ENCODE data around the gene ACTL10. TPM values are rescaled to one million over a fixed set of nuclear protein-coding genes. Genes with fewer than 3 reads are reported as not detected.
"Not testable (repeated sequence)": the region's sequence is repeated elsewhere in the genome, so short reads cannot be mapped to it uniquely, and the experiment has no call there.

Gene ACTL10
- total RNA-seq (2014; rRNA removed; shearing (Covaris generic); ENCODE audit: low replicate concordance) = 10.2 and 15.2 TPM in 2 replicates

- in situ Hi-C loops (cut with HindIII; ENCODE audit: low pct_unique_long_range_greater_than_20kb, low sequenced_read_pairs) = no loop called here
- DNase-seq (ENCODE audit: low read depth) = peak; percentile 100
Observed at GRCh38 chr20:33666293-33667244, at the start of gene ACTL10. ACTL10 (plus strand) TSS chr20:33666943; CDS start chr20:33667498, 555 bp downstream.

DNA sequence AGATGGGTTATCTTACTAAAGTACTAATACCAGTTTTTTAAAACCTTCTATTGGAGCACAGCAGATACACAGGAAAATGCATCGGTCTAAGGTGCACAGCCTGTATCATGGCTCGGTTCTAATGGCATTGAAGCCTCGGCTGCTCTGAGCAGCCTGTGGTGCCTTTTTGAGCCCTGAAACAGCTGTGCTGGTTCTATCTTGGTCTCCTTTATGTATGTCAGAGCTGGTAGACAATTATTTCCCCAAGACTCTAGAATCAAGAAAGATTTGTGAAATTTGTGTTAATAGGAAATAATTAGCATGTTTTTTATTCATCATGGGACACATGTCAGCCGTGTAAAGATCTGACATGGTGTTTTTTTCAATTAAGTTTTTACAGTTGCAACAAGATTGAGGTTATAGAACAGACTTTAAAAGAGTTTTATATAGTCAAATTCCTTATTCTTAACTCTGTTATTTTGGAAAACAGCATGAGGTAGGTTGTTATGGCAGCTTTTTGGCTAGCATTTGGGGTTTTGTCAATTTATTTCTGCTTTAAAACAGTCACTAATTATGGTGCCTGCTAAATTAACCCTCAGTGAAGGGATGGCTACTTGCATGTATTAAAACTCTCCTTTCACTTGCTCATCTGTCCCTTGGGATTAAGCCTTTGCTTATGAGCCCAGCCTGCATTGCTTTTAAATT is 44.9 kb upstream of the ACTL10 start:
- in situ Hi-C loops (cut with HindIII; ENCODE audit: low pct_unique_long_range_greater_than_20kb, low sequenced_read_pairs) = no loop called here
- DNase-seq (ENCODE audit: low read depth) = no peak

DNA sequence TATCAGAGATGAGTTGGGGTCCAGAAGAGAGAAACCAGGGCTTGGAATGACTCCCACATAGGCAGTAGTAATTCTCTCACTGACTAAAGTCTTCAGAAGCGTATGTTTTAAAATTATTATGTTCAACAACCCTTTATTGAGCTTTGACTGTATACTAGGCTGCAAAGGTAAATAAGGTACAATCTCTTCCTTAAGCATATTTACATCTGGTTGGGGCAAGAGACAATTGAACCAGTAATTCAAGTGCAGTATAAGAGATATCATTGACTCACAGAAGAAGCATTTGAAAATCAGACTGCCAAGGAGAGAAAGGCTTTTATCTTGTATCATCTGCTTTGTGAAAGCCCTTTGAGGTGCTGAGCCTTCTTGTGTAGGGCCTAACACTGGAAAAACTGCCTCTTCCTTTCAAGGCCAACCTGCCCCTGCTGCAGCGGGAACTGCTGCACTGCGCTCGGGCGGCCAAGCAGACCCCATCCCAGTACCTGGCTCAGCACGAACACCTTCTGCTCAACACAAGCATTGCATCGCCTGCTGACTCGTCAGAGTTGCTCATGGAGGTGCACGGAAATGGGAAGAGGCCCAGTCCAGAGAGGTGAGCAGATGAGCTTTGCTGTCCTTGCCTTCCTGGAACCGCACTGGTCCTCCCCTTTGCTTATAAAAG is 43.9 kb upstream of the ACTL10 start:
- DNase-seq (ENCODE audit: low read depth) = no peak
- in situ Hi-C loops (cut with HindIII; ENCODE audit: low pct_unique_long_range_greater_than_20kb, low sequenced_read_pairs) = no loop called here

DNA sequence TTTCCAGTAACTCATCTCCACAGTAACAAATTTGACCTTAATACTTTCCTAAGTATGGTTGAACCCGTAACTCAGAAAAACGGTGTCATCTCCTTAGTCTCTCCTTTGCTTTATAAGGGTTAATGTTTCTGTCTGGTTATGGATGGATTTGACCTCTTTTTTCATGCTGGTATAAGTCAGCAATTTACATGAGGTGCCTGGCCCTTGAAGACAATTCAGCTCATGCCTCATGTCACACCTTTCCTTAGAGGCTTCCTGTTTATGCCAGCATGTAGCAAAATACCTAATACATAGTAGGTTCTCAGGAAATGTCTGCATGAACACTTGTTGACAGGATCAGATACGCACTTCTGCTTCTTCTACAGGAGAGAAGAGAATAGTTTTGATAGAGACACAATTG is 42.3 kb upstream of the ACTL10 start:
- in situ Hi-C loops (cut with HindIII; ENCODE audit: low pct_unique_long_range_greater_than_20kb, low sequenced_read_pairs) = no loop called here
- DNase-seq (ENCODE audit: low read depth) = no peak

GRCh38 chr20:33626190-33626589 is 40.6 kb upstream of the ACTL10 start:
- in situ Hi-C loops (cut with HindIII; ENCODE audit: low pct_unique_long_range_greater_than_20kb, low sequenced_read_pairs) = no loop called here
- no peak for DNase-seq (ENCODE audit: low read depth)

GRCh38 chr20:33627577-33628216 is 39.0 kb upstream of the ACTL10 start:
- in situ Hi-C loops (cut with HindIII; ENCODE audit: low pct_unique_long_range_greater_than_20kb, low sequenced_read_pairs) = no loop called here

GRCh38 chr20:33629533-33629932 is 37.2 kb upstream of the ACTL10 start:
- in situ Hi-C loops (cut with HindIII; ENCODE audit: low pct_unique_long_range_greater_than_20kb, low sequenced_read_pairs) = no loop called here
- no peak for DNase-seq (ENCODE audit: low read depth)

More at GRCh38 chr20:33627577-33628216, 39.0 kb upstream of the ACTL10 start:
- DNase-seq (ENCODE audit: low read depth) = no peak

DNA sequence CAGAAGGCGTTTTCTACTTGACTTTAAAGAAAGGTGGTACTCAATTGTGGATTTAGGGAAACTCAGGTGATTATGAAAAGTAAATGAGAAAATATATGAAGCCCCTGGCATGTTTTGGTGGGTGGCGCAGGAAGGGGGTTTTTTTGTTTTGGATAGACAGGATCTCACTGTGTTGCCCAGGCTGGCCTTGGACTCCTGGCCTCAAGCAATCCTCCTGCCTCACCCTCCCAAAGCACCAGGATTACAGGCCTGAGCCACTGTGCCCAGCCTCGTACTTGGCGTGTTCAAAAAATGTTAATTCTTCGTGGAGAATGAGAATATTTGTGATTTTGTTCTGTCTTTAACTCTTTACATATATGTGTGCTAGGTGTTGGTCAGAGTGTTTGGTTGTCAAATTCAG is 36.8 kb upstream of the ACTL10 start:
- no peak for DNase-seq (ENCODE audit: low read depth)
- in situ Hi-C loops (cut with HindIII; ENCODE audit: low pct_unique_long_range_greater_than_20kb, low sequenced_read_pairs) = no loop called here

- no peak for DNase-seq (ENCODE audit: low read depth)
- in situ Hi-C loops (cut with HindIII; ENCODE audit: low pct_unique_long_range_greater_than_20kb, low sequenced_read_pairs) = no loop called here
Observed at GRCh38 chr20:33630507-33630906, 36.2 kb upstream of the ACTL10 start.

GRCh38 chr20:33631910-33632309 is 34.8 kb upstream of the ACTL10 start:
- in situ Hi-C loops (cut with HindIII; ENCODE audit: low pct_unique_long_range_greater_than_20kb, low sequenced_read_pairs) = not testable (repeated sequence)

DNA sequence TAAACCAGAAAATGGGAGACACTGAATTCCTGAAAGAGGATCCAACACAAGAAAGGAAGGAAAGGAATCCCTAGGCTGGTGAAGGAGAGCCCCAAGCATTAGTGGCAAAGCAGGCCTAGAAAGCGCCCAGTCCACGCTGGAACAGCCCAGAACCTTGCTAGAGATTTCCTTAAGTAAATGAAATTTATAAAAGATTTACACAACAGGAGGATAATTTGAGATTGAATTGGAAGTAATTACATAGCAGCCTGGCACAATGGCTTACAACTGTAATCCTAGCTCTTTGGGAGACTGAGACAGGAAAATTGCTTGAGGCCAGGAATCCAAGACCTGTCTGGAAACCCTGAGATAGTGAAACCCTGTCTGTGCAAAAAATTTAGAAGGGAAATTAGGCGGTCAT is 31.4 kb upstream of the ACTL10 start:
- no peak for DNase-seq (ENCODE audit: low read depth)
- in situ Hi-C loops (cut with HindIII; ENCODE audit: low pct_unique_long_range_greater_than_20kb, low sequenced_read_pairs) = no loop called here

More at GRCh38 chr20:33631910-33632309, 34.8 kb upstream of the ACTL10 start:
- DNase-seq (ENCODE audit: low read depth) = not testable (repeated sequence)

- in situ Hi-C loops (cut with HindIII; ENCODE audit: low pct_unique_long_range_greater_than_20kb, low sequenced_read_pairs) = no loop called here
- DNase-seq (ENCODE audit: low read depth) = no peak
Observed at GRCh38 chr20:33636776-33637175, 30.0 kb upstream of the ACTL10 start.

GRCh38 chr20:33640287-33640686 is 26.5 kb upstream of the ACTL10 start:
- in situ Hi-C loops (cut with HindIII; ENCODE audit: low pct_unique_long_range_greater_than_20kb, low sequenced_read_pairs) = no loop called here
- DNase-seq (ENCODE audit: low read depth) = no peak

- DNase-seq (ENCODE audit: low read depth) = no peak
- in situ Hi-C loops (cut with HindIII; ENCODE audit: low pct_unique_long_range_greater_than_20kb, low sequenced_read_pairs) = no loop called here
Observed at GRCh38 chr20:33644313-33645071, 22.3 kb upstream of the ACTL10 start.

DNA sequence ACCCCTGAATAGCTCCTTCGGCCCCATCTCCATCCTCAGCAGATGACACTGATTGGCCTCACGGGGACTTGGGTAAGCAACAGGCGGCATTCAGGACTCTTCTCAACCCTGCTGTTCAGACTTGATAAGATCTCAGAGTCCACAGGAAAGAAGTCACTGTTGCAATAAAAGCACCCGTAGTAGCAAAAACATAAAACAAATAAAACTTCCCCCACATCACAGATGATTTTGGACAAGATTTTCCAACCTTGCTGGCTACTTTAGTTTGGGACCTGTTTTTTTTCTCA is 21.7 kb upstream of the ACTL10 start:
- DNase-seq (ENCODE audit: low read depth) = no peak
- in situ Hi-C loops (cut with HindIII; ENCODE audit: low pct_unique_long_range_greater_than_20kb, low sequenced_read_pairs) = no loop called here

DNA sequence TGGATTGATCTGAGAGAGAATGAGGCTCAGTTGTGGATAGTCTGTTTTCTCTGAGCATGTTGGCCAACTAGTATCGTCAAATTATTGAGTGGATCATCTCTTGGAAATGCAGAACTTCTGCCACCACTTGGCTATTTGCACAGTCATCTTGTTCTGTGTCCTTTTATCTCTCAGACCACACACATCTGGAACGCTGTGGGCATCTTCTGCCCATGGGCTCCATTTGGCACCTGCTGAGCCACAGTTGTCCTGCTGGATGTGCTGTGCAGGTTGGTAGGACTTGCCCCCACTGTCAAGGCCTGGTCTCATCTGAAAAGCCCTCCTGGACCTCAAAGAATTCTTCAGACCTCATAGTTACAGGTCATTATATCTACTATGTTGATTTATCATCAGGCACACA is 21.3 kb upstream of the ACTL10 start:
- in situ Hi-C loops (cut with HindIII; ENCODE audit: low pct_unique_long_range_greater_than_20kb, low sequenced_read_pairs) = no loop called here
- DNase-seq (ENCODE audit: low read depth) = no peak

- no peak for DNase-seq (ENCODE audit: low read depth)
- in situ Hi-C loops (cut with HindIII; ENCODE audit: low pct_unique_long_range_greater_than_20kb, low sequenced_read_pairs) = no loop called here
Observed at GRCh38 chr20:33646191-33646590, 20.6 kb upstream of the ACTL10 start.

Measured in Caki2 (cell line).